GM10847 (cell line): ENCODE results near the gene DOCK1.

Source experiments
- POLR2A ChIP-seq: IDR thresholded peaks from 2 replicates; pipeline ENCODE4 v1.6.1; 2011; ENCODE audit not compliant: insufficient read length; ENCODE audit errors: extremely low read depth

The DOCK1 gene

GRCh38 chr10:127325506-127325905 is 420.3 kb downstream of the DOCK1 start:
- no peak for TF ChIP-seq POLR2A

DNA sequence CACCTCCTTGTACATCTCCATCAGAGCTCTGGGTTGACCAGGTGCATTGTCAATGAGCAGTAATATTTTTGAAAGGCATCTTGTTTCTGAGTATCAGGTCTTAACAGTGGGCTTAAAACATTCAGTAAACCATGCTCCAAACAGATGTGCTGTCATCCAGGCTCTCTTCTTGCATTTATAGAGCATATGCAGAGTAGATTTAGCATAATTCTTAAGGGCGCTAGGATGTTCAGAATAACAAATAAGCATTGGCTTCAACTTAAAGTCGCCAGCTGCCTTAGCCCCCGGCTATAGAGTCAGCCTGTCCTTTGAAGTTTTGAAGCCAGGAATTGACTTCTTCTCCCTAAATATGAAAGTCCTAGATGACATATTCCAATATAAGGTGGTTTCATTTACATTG is 421.7 kb downstream of the DOCK1 start:
- no peak for TF ChIP-seq POLR2A

DNA sequence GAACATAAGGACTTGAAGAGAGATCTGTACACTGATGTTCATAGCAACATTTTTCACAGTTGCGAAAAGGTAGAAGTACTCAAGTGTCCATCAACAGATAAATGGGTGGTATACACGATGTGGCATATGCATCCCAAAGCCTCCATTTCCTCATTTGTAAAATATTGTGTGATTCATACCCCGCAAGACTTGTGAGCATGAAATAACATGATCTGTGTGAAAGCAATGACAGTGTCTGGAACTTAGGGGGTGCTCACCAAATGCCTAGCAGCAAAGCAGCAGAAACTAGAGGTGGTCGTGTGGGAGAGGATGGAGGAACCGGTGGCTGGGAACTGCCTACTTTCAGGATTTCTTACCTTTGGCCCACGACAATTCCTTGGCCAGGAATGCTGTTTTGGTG is 426.5 kb downstream of the DOCK1 start:
- TF ChIP-seq POLR2A, result no peak

- no peak for TF ChIP-seq POLR2A
Measured at GRCh38 chr10:127332631-127333030, 427.4 kb downstream of the DOCK1 start.

DNA sequence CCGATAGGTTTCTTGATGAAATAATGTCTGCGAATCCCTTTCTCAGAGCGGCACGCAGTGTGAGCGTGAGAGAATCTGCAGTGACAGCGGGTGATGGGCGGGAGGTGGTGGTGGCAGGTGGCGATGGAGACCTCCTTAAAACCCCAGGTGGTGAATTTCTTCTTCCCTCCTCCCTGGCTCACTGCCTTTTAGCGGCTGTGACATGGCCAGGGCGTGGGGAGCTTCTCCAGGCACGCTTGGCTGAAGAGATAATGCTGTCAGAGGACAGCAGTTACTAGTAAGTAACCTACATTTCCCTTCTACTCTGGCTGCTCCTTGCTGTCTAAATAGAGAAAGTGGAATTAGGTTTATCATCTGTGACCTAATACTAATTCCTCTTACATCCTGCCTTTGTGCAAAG is 432.6 kb downstream of the DOCK1 start:
- no peak for TF ChIP-seq POLR2A

- TF ChIP-seq POLR2A, result no peak
Measured at GRCh38 chr10:127338399-127339110, 433.3 kb downstream of the DOCK1 start.

GRCh38 chr10:127343821-127344220 is 438.6 kb downstream of the DOCK1 start:
- no peak for TF ChIP-seq POLR2A

DNA sequence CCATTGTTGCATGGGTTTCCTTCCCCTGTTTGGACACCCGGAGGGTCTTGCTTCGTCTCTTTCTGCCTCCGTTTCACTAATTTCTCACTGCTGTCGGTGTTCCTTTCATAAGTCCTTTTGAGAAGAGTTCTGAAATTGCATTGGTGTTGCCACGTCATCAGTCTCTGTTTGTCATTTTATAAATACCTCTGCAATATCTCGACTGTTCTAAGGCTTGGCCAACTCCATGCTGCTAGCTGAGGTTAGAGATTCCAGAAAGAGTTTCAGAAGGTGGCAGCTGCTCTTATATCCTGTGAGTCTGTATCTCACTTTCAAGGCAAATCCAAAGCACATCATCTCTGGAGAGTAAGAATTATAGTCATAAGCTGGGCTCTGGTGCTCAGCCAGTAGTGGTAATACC is 439.1 kb downstream of the DOCK1 start:
- no peak for TF ChIP-seq POLR2A

DNA sequence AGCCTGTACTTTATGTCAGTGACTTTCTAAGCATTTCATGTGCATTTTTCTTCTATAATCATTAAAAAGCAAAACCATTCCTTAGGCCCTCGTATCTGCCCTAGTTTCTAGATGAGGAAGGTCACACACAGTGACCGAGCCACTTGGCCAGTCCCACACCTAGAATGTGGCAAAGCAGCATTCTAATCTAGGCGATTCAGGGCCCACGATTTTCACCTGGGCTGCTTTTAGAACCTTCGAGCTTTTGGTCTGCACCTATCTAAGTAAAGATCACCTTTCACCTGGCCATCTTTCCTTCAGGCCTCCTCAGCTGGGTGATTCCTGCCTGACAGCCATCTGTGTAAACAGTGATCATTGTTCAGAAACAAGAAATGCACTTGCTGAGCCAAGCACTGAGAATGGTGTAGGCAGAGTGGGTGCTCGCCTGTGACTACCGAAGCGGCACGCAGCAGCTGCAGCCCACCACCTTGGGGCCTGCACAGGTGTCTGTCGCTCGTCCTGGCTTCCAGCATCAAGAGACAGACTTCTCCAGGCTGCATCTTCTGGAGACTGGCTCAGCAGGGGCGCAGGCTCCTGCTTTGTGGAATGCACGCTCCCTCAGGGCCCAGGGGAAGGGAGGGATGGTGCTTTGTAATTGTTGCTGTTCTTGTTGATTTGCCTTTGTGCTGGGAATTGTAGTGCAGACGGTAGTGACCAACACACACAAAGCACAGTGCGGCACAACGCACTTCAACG is 440.2 kb downstream of the DOCK1 start:
- TF ChIP-seq POLR2A, result no peak

DNA sequence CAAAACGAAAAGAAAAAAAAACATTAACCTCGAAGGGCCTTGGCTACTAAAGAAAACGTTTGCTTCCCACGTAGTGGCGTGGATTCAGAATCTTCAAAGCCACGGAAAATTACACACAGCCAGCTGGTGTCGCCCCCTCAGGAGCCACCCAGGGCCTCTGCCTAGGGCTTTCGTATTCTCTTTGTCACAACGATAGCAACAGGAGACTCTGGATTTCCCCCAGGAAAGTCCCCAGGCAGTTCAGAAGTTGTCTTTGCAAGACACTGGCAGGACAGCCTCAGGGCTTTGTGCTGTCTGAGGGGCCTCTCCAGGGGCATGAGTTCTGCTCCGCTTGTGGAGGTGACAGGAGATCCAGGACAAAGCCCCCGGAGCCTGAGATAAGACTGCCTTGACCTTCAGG is 441.4 kb downstream of the DOCK1 start:
- no peak for TF ChIP-seq POLR2A

- TF ChIP-seq POLR2A, result no peak
Measured at GRCh38 chr10:127347202-127347959, 442.2 kb downstream of the DOCK1 start.

GRCh38 chr10:127349737-127350136 is 444.5 kb downstream of the DOCK1 start:
- no peak for TF ChIP-seq POLR2A

DNA sequence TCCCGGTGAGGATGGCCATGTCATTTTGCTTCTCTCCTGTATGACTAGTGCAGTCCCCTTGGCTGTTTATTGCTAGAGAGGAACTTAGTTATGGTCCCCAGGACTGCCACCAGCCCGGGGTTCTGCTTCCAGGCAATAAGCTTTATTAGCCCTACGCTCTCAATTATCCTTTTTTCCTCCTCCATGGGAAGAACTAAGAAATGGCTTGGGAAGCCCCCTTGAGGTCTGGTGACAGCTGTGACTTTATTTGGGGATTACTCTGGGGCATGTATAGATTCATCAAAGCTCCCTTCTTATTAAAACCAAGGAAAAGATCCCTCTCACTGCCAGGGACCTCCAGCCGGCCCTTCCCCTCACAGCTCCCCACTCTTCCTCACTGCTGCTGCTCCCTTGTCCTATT is 446.3 kb downstream of the DOCK1 start:
- TF ChIP-seq POLR2A, result no peak

DNA sequence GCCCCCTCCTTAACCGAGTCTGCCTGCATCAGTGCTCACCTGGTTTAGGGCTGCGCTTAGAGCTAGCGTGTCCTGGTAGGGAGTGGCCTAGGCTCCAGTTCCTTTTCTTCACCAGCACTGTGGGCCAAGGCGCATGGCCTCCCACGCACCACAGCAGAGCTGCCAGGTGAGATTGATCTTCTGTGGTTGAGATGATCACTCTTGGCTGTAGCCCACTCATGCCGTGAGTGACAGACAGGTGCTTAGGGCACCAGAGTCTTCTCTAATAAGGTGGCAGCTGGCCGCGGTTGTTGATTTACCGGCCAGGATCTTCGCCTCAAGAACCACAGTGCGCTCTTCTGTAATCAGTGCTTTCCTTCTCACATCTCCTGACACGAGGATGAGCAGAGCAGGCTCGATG is 448.3 kb downstream of the DOCK1 start:
- no peak for TF ChIP-seq POLR2A

GRCh38 chr10:127354255-127354654 is 449.0 kb downstream of the DOCK1 start:
- no peak for TF ChIP-seq POLR2A

GRCh38 chr10:127354992-127355391 is 449.8 kb downstream of the DOCK1 start:
- TF ChIP-seq POLR2A, result no peak

- TF ChIP-seq POLR2A, result no peak
Measured at GRCh38 chr10:127356360-127356759, 451.1 kb downstream of the DOCK1 start.

GRCh38 chr10:127357265-127357664 is 452.0 kb downstream of the DOCK1 start:
- TF ChIP-seq POLR2A, result no peak
